WTC11 (cell line): ENCODE data around the gene ABL1. TPM values are rescaled to one million over a fixed set of nuclear protein-coding genes. Genes with fewer than 3 reads are reported as not detected.

Experiments used
- ATAC-seq: fragments of 200-7000 bp; cut with Tn5 transposase; 2 replicates; pipeline ENCODE4 v1.10.0; 2021; ENCODE audit warnings: mild to moderate bottlenecking, moderate library complexity
- CTCF ChIA-PET: fragments of 300-600 bp; sonication (Branson Sonifier 250); formaldehyde crosslinking; loops from one replicate; lab custom pipeline; 2021; ENCODE audit warnings: antibody characterized with exemption; lab: Charles Lee
- POLR2A ChIA-PET: fragments of 350-600 bp; sonication (Branson Sonifier 250); formaldehyde crosslinking; loops from one replicate; lab custom pipeline; 2021; ENCODE audit warnings: antibody characterized with exemption; lab: Charles Lee
- DNase-seq: peaks from one replicate; pipeline ENCODE4 v3.0.0; 2021; ENCODE audit warnings: low spot score
- H3K27ac Mint-ChIP-seq: 2 replicates; pipeline ENCODE4 v1.8.0; 2021; ENCODE audit warnings: mixed read lengths
- H3K27me3 Mint-ChIP-seq: 2 replicates; pipeline ENCODE4 v1.8.0; 2021; ENCODE audit warnings: low read depth, mild to moderate bottlenecking, moderate library complexity, mixed read lengths
- H3K36me3 Mint-ChIP-seq: 2 replicates; pipeline ENCODE4 v1.8.0; 2021; ENCODE audit warnings: mixed read lengths
- H3K4me1 Mint-ChIP-seq: 2 replicates; pipeline ENCODE4 v1.8.0; 2022; ENCODE audit warnings: mixed read lengths
- H3K4me3 Mint-ChIP-seq: 2 replicates; pipeline ENCODE4 v1.8.0; 2021; ENCODE audit warnings: mild to moderate bottlenecking, moderate library complexity, mixed read lengths
- H3K9me3 Mint-ChIP-seq: 2 replicates; pipeline ENCODE4 v1.8.0; 2021; ENCODE audit warnings: mixed read lengths
- E2F4 ChIP-seq: sonication (generic); formaldehyde crosslinking; IDR thresholded peaks from 2 replicates; pipeline ENCODE4 v1.8.1; 2022; ENCODE audit warnings: low read depth, mild to moderate bottlenecking, moderate library complexity, missing genetic modification reagents, borderline replicate concordance
- ELF4 ChIP-seq: sonication (generic); formaldehyde crosslinking; IDR thresholded peaks from 2 replicates; pipeline ENCODE4 v1.8.1; 2022; ENCODE audit warnings: low read depth, mild to moderate bottlenecking, moderate library complexity, missing genetic modification reagents
- GABPB1 ChIP-seq: sonication (generic); formaldehyde crosslinking; IDR thresholded peaks from 2 replicates; pipeline ENCODE4 v1.8.1; 2023; ENCODE audit warnings: mild to moderate bottlenecking, missing genetic modification reagents
- GTF2I ChIP-seq: fragments of 250-450 bp; sonication (Bioruptor Pico); conservative IDR thresholded peaks from 2 replicates; pipeline ENCODE4 v1.4.0; 2021; ENCODE audit warnings: mild to moderate bottlenecking
- IRF1 ChIP-seq: sonication (generic); formaldehyde crosslinking; IDR thresholded peaks from 2 replicates; pipeline ENCODE4 v1.8.0; 2023; ENCODE audit warnings: missing genetic modification reagents
- JUN ChIP-seq: sonication (generic); formaldehyde crosslinking; IDR thresholded peaks from 2 replicates; pipeline ENCODE4 v1.8.0; 2023; ENCODE audit warnings: mild to moderate bottlenecking, missing genetic modification reagents
- MXD4 ChIP-seq: fragments of 250-450 bp; sonication (Bioruptor Pico); IDR thresholded peaks from 2 replicates; pipeline ENCODE4 v1.8.0; 2021; ENCODE audit warnings: mild to moderate bottlenecking, moderate library complexity, borderline replicate concordance
- NFYB ChIP-seq: sonication (generic); formaldehyde crosslinking; conservative IDR thresholded peaks from 2 replicates; pipeline ENCODE4 v1.8.0; 2022; ENCODE audit warnings: low read depth, missing genetic modification reagents
- RELA ChIP-seq: sonication (generic); formaldehyde crosslinking; IDR thresholded peaks from 2 replicates; pipeline ENCODE4 v1.8.1; 2022; ENCODE audit warnings: missing genetic modification reagents, mild to moderate bottlenecking, borderline replicate concordance
- SMAD4 ChIP-seq: sonication (generic); formaldehyde crosslinking; IDR thresholded peaks from 2 replicates; pipeline ENCODE4 v1.8.0; 2022; ENCODE audit warnings: mild to moderate bottlenecking, missing genetic modification reagents
- SP1 ChIP-seq: sonication (generic); formaldehyde crosslinking; conservative IDR thresholded peaks from 2 replicates; pipeline ENCODE4 v1.8.1; 2022; ENCODE audit warnings: missing genetic modification reagents
- TCF7 ChIP-seq: sonication (generic); formaldehyde crosslinking; IDR thresholded peaks from 2 replicates; pipeline ENCODE4 v1.8.0; 2022; ENCODE audit warnings: mild to moderate bottlenecking, low read depth, missing genetic modification reagents, moderate library complexity
- ZNF281 ChIP-seq: sonication (generic); formaldehyde crosslinking; IDR thresholded peaks from 2 replicates; pipeline ENCODE4 v1.8.0; 2023; ENCODE audit warnings: mild to moderate bottlenecking, missing genetic modification reagents
- ZNF423 ChIP-seq: fragments of 250-450 bp; sonication (Bioruptor Pico); IDR thresholded peaks from 2 replicates; pipeline ENCODE4 v2.1.2; 2022; ENCODE audit warnings: mild to moderate bottlenecking, moderate library complexity
- ZNF532 ChIP-seq: fragments of 250-450 bp; sonication (Bioruptor Pico); IDR thresholded peaks from 2 replicates; pipeline ENCODE4 v1.9.0; 2021; ENCODE audit warnings: mild to moderate bottlenecking, borderline replicate concordance
- ZNF671 ChIP-seq: fragments of 250-450 bp; sonication (Bioruptor Pico); IDR thresholded peaks from 2 replicates; pipeline ENCODE4 v1.8.0; 2021; ENCODE audit warnings: mild to moderate bottlenecking
- ZSCAN18 ChIP-seq: fragments of 250-450 bp; sonication (Bioruptor Pico); IDR thresholded peaks from 2 replicates; pipeline ENCODE4 v2.1.2; 2022; ENCODE audit warnings: mild to moderate bottlenecking, moderate library complexity
- total RNA-seq: library from RNA; stranded (reverse); gene quantifications from 3 replicates; pipeline ENCODE4 v1.2.3, GENCODE V29; 2021
- TF ChIP-seq, protein P1 (sequence below): sonication (generic); formaldehyde crosslinking; IDR thresholded peaks from 2 replicates; pipeline ENCODE4 v1.8.0; 2022; ENCODE audit warnings: mild to moderate bottlenecking, missing genetic modification reagents

The ABL1 gene
- total RNA-seq, 1 experiment from 2014 or later: 104 TPM

DNA sequence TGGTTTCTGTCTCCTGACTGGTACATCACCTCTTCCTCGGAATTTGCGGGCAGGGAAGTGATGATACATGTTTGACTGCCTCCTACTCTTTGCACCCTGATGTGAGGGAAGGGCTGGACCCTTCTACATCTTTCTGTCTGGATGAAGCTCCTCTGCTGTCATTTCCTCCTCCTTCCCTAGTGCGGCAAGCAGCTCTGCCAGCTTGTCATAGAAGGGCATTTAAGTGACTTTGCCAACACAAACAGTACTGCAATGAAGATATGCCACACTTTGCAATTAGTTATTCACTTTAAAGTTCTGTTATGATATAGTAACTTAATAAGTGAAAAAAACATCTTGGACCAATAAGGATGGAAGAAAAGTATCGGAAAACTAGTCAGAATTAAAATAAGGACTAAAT lies 48.5 kb upstream of the ABL1 start (continued):
- no peak for TF ChIP-seq ZSCAN18 (CRISPR knock-in tag)
- TF ChIP-seq ZNF532 (CRISPR knock-in tag): no peak
- no peak for TF ChIP-seq ZNF281 (CRISPR knock-in tag)
- no peak for TF ChIP-seq RELA (CRISPR knock-in tag)
- TF ChIP-seq ZNF671 (CRISPR knock-in tag): no peak
- no peak for TF ChIP-seq IRF1 (CRISPR knock-in tag)
- no peak for TF ChIP-seq SP1 (CRISPR knock-in tag)
- TF ChIP-seq GTF2I (CRISPR knock-in tag): no peak

DNA sequence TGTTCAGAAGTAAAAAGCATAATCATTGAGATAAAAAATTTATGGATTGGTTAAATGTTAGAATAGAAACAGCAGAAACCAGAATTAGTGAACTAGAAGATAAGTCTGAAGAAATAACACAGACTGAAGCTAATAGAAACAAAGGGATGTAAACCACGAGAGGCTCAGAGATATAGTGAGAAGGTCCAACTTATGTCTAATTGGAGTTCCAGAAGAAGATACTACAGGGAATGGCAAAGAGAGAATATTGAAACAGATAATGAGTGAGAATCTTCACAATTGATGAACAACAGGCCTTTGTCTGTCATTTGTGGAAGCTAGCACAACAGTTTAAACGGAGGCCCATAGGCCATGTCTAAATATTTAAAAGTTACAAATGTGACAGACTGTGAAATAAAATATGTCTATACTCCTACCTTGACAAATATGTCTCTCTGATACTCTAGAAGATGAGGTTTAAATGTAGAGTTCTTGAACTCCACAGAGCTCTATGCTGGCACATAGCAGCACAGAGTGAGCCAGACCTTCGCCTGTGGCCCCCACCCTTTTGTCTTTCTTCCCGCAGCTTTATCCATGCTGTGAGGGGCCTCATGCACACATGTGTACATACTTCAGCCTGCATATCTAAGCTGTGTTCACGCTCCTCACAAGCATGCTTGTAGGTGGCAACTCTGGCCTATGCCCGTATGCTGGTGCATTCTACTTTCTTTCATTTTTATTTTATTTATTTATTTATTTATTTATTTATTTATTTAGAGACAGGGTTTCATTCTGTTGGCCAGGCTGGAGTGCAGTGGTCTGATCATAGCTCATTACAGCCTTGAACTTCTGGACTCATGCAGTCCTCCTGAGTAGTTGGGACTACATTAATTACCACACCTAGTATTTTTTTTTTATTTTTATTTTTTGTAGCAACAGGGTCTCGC lies 45.0 kb upstream of the ABL1 start:
- Mint-ChIP-seq H3K27me3 (no peaks in the 10 kb centered on the region), H3K36me3 (peaks cover 16% of the 10 kb centered on the region), H3K27ac (no peak overlapping the region), H3K4me3 (no peak overlapping the region), H3K4me1 (peaks cover 43% of the 10 kb centered on the region), H3K9me3 (peaks cover 18% of the 10 kb centered on the region)
- ChIA-PET CTCF (interaction anchor here (0.9 to 1.3 kb wide), 2 partner anchors 75 to 76 kb away, joined by 3 to 5 read pairs; no protein-coding TSS in a partner anchor), POLR2A (no interaction called here)
- no peak for ATAC-seq
- no peak for DNase-seq
- TF ChIP-seq GABPB1: no peak
- no peak for TF ChIP-seq MXD4 (CRISPR knock-in tag)
- no peak for TF ChIP-seq ZNF281 (CRISPR knock-in tag)
- TF ChIP-seq SMAD4: no peak
- no peak for TF ChIP-seq E2F4
- TF ChIP-seq JUN: no peak
- TF ChIP-seq IRF1 (CRISPR knock-in tag): no peak
- no peak for TF ChIP-seq ELF4 (CRISPR knock-in tag)
- TF ChIP-seq, protein P1, sequence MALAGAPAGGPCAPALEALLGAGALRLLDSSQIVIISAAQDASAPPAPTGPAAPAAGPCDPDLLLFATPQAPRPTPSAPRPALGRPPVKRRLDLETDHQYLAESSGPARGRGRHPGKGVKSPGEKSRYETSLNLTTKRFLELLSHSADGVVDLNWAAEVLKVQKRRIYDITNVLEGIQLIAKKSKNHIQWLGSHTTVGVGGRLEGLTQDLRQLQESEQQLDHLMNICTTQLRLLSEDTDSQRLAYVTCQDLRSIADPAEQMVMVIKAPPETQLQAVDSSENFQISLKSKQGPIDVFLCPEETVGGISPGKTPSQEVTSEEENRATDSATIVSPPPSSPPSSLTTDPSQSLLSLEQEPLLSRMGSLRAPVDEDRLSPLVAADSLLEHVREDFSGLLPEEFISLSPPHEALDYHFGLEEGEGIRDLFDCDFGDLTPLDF: no peak
- TF ChIP-seq NFYB (CRISPR knock-in tag): no peak
- no peak for TF ChIP-seq ZNF423 (CRISPR knock-in tag)
- TF ChIP-seq TCF7 (CRISPR knock-in tag): no peak
